ENCODE results near the gene MFAP4. TPM values are rescaled to one million over a fixed set of nuclear protein-coding genes. Genes with fewer than 3 reads are reported as not detected.

The MFAP4 gene
- total and polyA plus RNA-seq, 12 donors: 7.2 to 84.5 (median 31.9) TPM

GRCh38 chr17:19409509-19409908 lies 22.5 kb upstream of the MFAP4 start:
- Histone ChIP-seq H3K27me3 (no peaks in the 10 kb centered on the region), H3K36me3 (replicated peaks in 1 of 2) (no peaks in the 10 kb centered on the region), H3K4me3 (no peak overlapping the region), H3K4me1 (replicated peaks in 1 of 2) (no peaks in the 10 kb centered on the region), H3K9me3 (replicated peaks in 1 of 3) (no peaks in the 10 kb centered on the region), H3K27ac (no peak overlapping the region)
- TF ChIP-seq, protein P1, sequence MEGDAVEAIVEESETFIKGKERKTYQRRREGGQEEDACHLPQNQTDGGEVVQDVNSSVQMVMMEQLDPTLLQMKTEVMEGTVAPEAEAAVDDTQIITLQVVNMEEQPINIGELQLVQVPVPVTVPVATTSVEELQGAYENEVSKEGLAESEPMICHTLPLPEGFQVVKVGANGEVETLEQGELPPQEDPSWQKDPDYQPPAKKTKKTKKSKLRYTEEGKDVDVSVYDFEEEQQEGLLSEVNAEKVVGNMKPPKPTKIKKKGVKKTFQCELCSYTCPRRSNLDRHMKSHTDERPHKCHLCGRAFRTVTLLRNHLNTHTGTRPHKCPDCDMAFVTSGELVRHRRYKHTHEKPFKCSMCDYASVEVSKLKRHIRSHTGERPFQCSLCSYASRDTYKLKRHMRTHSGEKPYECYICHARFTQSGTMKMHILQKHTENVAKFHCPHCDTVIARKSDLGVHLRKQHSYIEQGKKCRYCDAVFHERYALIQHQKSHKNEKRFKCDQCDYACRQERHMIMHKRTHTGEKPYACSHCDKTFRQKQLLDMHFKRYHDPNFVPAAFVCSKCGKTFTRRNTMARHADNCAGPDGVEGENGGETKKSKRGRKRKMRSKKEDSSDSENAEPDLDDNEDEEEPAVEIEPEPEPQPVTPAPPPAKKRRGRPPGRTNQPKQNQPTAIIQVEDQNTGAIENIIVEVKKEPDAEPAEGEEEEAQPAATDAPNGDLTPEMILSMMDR (IDR thresholded peaks at IDR 0.05): no peak
- no peak for TF ChIP-seq POLR2A (IDR thresholded peaks at IDR 0.05)
- no peak for DNase-seq
- intact Hi-C loops (cut with DNase I): no loop called here
- 69 to 92% (median 79%) methylated on average over 3 of the region's 3 CpGs for WGBS, 4 donors

- H3K4me1 ChIP-seq (replicated peaks in 1 of 2): no peaks in the 10 kb centered on the region
- H3K36me3 ChIP-seq (replicated peaks in 1 of 2): no peaks in the 10 kb centered on the region
- H3K9me3 ChIP-seq (replicated peaks in 1 of 3): no peaks in the 10 kb centered on the region
- H3K27me3 ChIP-seq: no peaks in the 10 kb centered on the region
- intact Hi-C loops (cut with DNase I): no loop called here
- no peak for TF ChIP-seq POLR2A (IDR thresholded peaks at IDR 0.05)
- TF ChIP-seq, protein P1 (IDR thresholded peaks at IDR 0.05): no peak
- no peak overlapping the region for H3K27ac ChIP-seq
- no peak overlapping the region for H3K4me3 ChIP-seq
- WGBS, 4 donors: 88 to 97% (median 95%) methylated on average over 3 of the region's 3 CpGs
- no peak for DNase-seq
Observed at GRCh38 chr17:19409066-19409465, 22.1 kb upstream of the MFAP4 start.

DNA sequence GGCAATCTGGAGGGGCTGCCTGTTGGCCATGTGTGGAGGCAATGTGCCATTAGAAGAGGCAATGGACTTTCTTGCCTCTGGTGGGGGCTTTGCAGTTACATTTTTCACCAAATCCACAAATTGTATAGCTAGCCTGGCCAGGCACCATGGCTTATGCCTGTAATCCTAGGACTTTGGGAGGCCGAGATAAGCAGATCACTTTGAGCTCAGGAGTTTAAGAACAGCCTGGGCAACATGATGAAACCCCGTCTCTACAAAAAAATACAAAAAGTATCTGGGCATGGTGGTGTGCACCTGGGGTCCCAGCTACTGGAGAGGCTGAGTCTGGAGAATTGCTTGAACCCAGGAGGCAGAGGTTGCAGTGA lies 21.3 kb upstream of the MFAP4 start:
- H3K9me3 ChIP-seq (replicated peaks in 1 of 3): no peaks in the 10 kb centered on the region
- H3K4me1 ChIP-seq (replicated peaks in 1 of 2): no peaks in the 10 kb centered on the region
- no peak overlapping the region for H3K4me3 ChIP-seq
- DNase-seq: no peak
- no peaks in the 10 kb centered on the region for H3K27me3 ChIP-seq
- H3K36me3 ChIP-seq (replicated peaks in 1 of 2): no peaks in the 10 kb centered on the region
- intact Hi-C loops (cut with DNase I): no loop called here
- 93 to 100% (median 96%) methylated on average over 2 of the region's 2 CpGs for WGBS, 4 donors
- no peak overlapping the region for H3K27ac ChIP-seq
- TF ChIP-seq, protein P1 (IDR thresholded peaks at IDR 0.05): no peak
- no peak for TF ChIP-seq POLR2A (IDR thresholded peaks at IDR 0.05)

DNA sequence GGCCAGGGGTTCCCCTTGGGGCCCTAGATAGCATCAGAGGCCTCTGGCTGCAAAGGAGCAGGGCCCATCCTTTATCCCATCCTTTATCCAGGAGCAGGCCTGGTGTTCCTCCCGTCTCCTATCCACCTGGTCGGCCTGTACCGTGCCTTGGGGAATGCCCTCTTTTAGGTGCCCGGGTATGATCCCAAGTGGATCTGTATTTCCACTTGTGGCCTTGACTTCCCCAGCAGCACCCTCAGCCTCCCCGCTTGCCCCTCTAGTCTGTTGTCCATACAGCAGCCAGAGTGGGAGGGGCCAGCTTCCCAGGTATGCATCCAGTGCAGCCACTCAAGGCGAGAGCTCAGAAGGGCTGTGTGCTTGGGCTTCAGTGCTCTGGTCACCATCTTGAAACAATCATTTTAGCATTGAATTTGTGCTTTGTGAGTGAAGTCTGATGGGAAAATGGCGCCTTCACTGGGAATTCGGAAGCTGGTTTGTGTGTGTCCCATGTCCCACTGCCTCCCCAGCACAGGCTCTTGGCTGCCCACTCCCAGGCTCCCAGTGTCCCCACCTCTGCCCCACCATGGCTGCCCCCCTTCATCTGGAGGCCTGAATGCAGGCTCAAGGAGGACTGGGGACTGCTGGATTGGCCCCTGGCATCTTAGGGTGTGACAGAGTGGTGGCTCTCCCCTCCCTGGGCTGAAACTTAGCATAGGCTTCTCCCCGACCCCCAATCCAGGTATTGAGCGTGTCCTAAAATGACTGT lies 20.8 kb upstream of the MFAP4 start:
- 95 to 97% (median 96%) methylated on average over 9 to 10 of the region's 10 CpGs for WGBS, 4 donors
- DNase-seq: peak in 1 of 7 donors; percentile 46
- Histone ChIP-seq H3K9me3 (replicated peaks in 1 of 3) (no peaks in the 10 kb centered on the region), H3K4me3 (no peak overlapping the region), H3K36me3 (replicated peaks in 1 of 2) (no peaks in the 10 kb centered on the region), H3K27me3 (no peaks in the 10 kb centered on the region), H3K27ac (no peak overlapping the region), H3K4me1 (replicated peaks in 1 of 2) (no peaks in the 10 kb centered on the region)
- intact Hi-C loops (cut with DNase I): no loop called here
- TF ChIP-seq, protein P1 (IDR thresholded peaks at IDR 0.05): no peak
- TF ChIP-seq POLR2A (IDR thresholded peaks at IDR 0.05): no peak
